ENCODE data around the gene FCRL6. TPM values are rescaled to one million over a fixed set of nuclear protein-coding genes. Genes with fewer than 3 reads are reported as not detected.
A peak's percentile ranks its signal among the peaks of the same experiment; 100 is the strongest.

FCRL6 gene
- total RNA-seq, 4 donors from 2014 or later = 0.39 to 2.2 (median 1.4) TPM

DNA sequence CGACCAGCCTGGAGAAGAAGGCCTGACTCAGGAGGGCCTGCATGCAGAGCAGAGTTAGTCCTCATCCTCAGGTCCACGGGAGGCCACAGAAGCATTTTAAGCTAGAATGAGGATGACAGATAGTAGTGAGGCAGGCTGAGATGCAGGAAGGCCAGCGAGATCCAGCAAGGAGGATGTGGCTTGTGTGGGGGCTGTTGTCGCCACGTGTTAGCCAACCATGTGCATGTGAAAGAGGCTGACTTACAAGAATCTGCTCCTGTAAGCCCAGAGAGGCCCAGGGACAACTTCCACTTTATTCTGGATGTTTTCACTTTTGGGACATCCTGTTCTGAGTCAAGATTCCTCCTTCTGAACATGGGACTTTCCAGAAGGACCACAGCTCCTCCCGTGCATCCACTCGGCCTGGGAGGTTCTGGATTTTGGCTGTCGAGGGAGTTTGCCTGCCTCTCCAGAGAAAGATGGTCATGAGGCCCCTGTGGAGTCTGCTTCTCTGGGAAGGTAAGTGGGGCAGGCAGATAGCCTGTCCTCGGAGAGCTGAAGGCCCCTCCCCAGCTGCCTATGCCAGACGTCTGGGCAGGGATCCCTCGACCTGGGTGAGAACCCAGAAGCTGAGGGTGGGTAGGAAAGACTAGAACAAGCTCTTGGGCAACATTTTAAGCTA, 24.4 kb downstream of the FCRL6 start, which contains the start of gene SLAMF8:
TSS of gene SLAMF8 (plus strand) at position 433 of the 661 bp plus-strand sequence. CDS start at position 459, 26 bp downstream.
- Histone ChIP-seq H3K4me3 (peak within 1 kb of the TSS in 1 of 4 donors; percentile 14), H3K27me3 (peaks cover 0 to 13% of the 10 kb centered on the region in 2 donors), H3K27ac (no peak within 1 kb of the TSS), H3K9me3 (no peaks in the 10 kb centered on the region), H3K4me1 (peaks cover 0 to 6% (median 0%) of the 10 kb centered on the region in 4 donors), H3K36me3 (no peaks in the 10 kb centered on the region)
- DNase-seq (ENCODE audit: low spot score in 2 of 2) = peak in 1 of 2 donors; percentile 44
- TF ChIP-seq EP300 (IDR thresholded peaks at IDR 0.05) (peak in 1 of 2 donors; percentile 53), POLR2A (IDR thresholded peaks at IDR 0.05) (no peak)
- 71 to 80% methylated on average over 11 of the region's 11 CpGs for WGBS, 2 donors

DNA sequence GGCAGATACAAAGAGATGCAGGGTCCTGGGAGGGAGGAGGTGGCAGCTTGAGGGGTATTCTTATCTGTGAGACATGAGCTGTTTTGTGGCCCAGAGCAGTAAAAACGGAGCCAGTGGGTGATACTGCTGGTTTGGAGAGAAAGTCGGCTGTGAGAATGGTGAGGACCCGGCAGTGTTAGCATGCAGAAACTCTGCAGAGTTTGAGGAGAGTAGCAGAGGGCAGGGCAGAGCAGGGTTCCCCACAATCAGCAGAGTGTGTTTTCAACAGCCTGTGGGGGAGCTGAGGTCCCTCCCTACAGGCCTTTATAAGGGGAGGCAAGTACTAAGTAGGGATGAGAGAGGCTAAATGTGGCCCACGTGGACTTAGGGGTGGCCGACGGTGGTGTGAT, 24.9 kb downstream of the FCRL6 start:
- TF ChIP-seq POLR2A (IDR thresholded peaks at IDR 0.05) = no peak
- TF ChIP-seq, protein P1, sequence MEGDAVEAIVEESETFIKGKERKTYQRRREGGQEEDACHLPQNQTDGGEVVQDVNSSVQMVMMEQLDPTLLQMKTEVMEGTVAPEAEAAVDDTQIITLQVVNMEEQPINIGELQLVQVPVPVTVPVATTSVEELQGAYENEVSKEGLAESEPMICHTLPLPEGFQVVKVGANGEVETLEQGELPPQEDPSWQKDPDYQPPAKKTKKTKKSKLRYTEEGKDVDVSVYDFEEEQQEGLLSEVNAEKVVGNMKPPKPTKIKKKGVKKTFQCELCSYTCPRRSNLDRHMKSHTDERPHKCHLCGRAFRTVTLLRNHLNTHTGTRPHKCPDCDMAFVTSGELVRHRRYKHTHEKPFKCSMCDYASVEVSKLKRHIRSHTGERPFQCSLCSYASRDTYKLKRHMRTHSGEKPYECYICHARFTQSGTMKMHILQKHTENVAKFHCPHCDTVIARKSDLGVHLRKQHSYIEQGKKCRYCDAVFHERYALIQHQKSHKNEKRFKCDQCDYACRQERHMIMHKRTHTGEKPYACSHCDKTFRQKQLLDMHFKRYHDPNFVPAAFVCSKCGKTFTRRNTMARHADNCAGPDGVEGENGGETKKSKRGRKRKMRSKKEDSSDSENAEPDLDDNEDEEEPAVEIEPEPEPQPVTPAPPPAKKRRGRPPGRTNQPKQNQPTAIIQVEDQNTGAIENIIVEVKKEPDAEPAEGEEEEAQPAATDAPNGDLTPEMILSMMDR (IDR thresholded peaks at IDR 0.05) = no peak
- no peak for TF ChIP-seq EP300 (IDR thresholded peaks at IDR 0.05)
- WGBS, 2 donors = 87 to 89% methylated on average over 6 of the region's 6 CpGs
- H3K4me3 ChIP-seq = peak overlapping the region in 1 of 4 donors; percentile 14

DNA sequence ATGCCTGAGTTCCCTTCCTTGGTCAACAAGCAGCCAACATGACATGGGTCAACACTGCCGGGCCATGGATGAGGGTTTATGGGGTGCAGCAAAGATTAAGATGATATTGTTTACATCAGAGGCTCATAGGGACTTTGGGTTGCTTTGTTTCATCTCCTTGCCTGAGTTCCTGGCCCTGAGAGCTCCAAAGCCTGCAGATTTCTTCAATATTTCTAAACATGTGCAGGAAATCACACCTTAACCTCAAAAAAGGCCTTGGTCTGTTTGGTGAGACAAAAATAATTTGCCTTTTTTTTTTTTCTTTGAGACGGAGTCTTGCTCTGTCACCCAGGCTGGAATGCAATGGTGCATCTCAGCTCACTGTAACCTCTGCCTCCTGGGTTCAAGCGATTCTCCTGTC, 25.4 kb downstream of the FCRL6 start:
- Histone ChIP-seq H3K4me1 (peaks cover 0 to 6% (median 0%) of the 10 kb centered on the region in 4 donors), H3K27ac (no peak overlapping the region), H3K36me3 (no peaks in the 10 kb centered on the region), H3K9me3 (no peaks in the 10 kb centered on the region), H3K4me3 (peak overlapping the region in 1 of 4 donors; percentile 14), H3K27me3 (peaks cover 0 to 13% of the 10 kb centered on the region in 2 donors)
- WGBS, 2 donors = 83 to 88% methylated on average over 3 of the region's 3 CpGs
- TF ChIP-seq POLR2A (IDR thresholded peaks at IDR 0.05) (no peak), EP300 (IDR thresholded peaks at IDR 0.05) (no peak)
- TF ChIP-seq, protein P1 (IDR thresholded peaks at IDR 0.05) = no peak
- no peak for DNase-seq (ENCODE audit: low spot score in 2 of 2)

More for the DNA sequence above, 24.9 kb downstream of the FCRL6 start:
- no peak for DNase-seq (ENCODE audit: low spot score in 2 of 2)
- peaks cover 0 to 6% (median 0%) of the 10 kb centered on the region in 4 donors for H3K4me1 ChIP-seq
- no peaks in the 10 kb centered on the region for H3K9me3 ChIP-seq
- no peaks in the 10 kb centered on the region for H3K36me3 ChIP-seq
- H3K27ac ChIP-seq = no peak overlapping the region
- peaks cover 0 to 13% of the 10 kb centered on the region in 2 donors for H3K27me3 ChIP-seq

DNA sequence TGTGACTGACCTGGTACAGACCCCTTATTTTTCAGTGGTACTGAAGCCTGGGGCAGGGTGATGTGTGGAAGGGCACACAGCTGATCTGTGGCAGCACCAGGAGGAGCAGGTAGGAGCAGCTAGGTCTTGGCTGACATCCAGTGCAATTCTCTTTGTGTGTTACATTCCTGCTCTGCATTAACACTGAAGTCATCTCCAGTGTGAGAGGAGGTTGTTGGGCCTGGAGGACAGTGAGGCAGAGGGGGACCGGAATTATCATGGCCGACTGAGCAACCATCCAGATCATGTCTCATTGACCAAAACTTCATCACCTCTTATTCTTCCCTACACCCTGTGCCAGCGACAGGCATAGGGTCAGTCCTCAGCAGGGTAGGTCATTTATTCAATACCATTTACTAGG, 26.0 kb downstream of the FCRL6 start:
- Histone ChIP-seq H3K27ac (no peak overlapping the region), H3K4me3 (no peak overlapping the region), H3K27me3 (peaks cover 0 to 12% of the 10 kb centered on the region in 2 donors), H3K4me1 (peaks cover 0 to 6% (median 0%) of the 10 kb centered on the region in 4 donors), H3K36me3 (no peaks in the 10 kb centered on the region), H3K9me3 (no peaks in the 10 kb centered on the region)
- WGBS, 2 donors = 66 to 79% methylated on average over 3 of the region's 3 CpGs
- TF ChIP-seq, protein P1 (IDR thresholded peaks at IDR 0.05) = no peak
- TF ChIP-seq POLR2A (IDR thresholded peaks at IDR 0.05) (no peak), EP300 (IDR thresholded peaks at IDR 0.05) (no peak)
- no peak for DNase-seq (ENCODE audit: low spot score in 2 of 2)

DNA sequence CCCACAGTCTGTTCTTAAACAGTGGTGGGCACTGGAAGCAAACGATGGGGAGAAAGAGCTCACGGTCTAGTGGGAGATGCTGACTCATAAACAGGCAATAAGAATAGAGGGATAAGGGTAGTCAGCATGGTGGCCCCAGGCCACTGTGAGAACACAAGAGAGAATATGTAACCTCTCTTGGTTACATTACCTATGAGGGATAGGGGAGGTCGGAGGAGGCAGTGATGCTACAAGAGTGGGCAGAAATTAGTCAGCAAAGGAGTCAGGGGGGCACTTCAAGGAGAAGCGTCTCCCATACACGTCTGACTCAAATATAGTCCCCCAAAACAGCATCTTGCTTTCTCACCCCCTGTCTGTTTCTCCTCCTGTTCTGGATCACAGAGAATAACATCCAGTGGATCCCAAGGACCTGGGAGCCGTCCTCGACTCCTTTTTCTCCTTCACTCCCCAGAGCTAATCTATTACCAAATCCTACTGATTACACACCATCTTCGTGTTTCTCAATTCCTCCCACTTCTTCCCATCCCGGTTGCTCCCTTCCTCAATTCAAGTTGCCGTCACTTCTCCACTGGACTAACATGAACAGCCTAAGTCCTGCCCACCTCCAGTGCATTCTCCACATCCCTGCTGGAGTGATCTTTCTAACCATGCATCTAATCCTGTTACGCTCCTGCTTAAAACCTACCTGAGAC, 26.6 kb downstream of the FCRL6 start:
- H3K4me1 ChIP-seq = peaks cover 0 to 6% (median 0%) of the 10 kb centered on the region in 4 donors
- no peak for DNase-seq (ENCODE audit: low spot score in 2 of 2)
- no peaks in the 10 kb centered on the region for H3K9me3 ChIP-seq
- no peaks in the 10 kb centered on the region for H3K36me3 ChIP-seq
- H3K27me3 ChIP-seq = peaks cover 0 to 6% of the 10 kb centered on the region in 2 donors
- no peak overlapping the region for H3K27ac ChIP-seq
- TF ChIP-seq POLR2A (IDR thresholded peaks at IDR 0.05) = no peak
- TF ChIP-seq, protein P1 (IDR thresholded peaks at IDR 0.05) = no peak
- no peak for TF ChIP-seq EP300 (IDR thresholded peaks at IDR 0.05)
- WGBS, 2 donors = 76 to 81% methylated on average over 11 of the region's 11 CpGs
- no peak overlapping the region for H3K4me3 ChIP-seq

Data from tibial nerve (tissue), 4 donors.